Measurements from ENCODE around the gene LRRC14B.

- no peak for TF ChIP-seq EP300 (IDR thresholded peaks at IDR 0.05)
- TF ChIP-seq CTCF (IDR thresholded peaks at IDR 0.05), result no peak
Measured at GRCh38 chr5:181160-181559, 10.1 kb upstream of the LRRC14B start.
